OCI-LY3 (cell line): Measurements from ENCODE around the gene RELL1.

ENCODE experiments used
- H2AFZ ChIP-seq: fragments of 200-600, 300-600 bp; shearing (Covaris generic); 2 replicates; pipeline ENCODE4 v1.6.0; 2014; ENCODE audit warnings: antibody characterized with exemption, low read depth, low read length
- H3K27ac ChIP-seq: fragments of 200-600, 300-600 bp; sonication (generic); 2 replicates; pipeline ENCODE4 v1.5.1; 2014; ENCODE audit warnings: mild to moderate bottlenecking, low read length, moderate library complexity, mixed read lengths
- H3K27me3 ChIP-seq: fragments of 200-600, 300-600 bp; sonication (generic); 2 replicates; pipeline ENCODE4 v1.6.1; 2014; ENCODE audit warnings: low read depth, low read length, mixed read lengths
- H3K36me3 ChIP-seq: fragments of 200-600, 300-600 bp; sonication (generic); replicated peaks from 2 replicates; pipeline ENCODE3; 2014; ENCODE audit warnings: low read depth, low read length, mixed read lengths
- H3K4me1 ChIP-seq: fragments of 300-600, 200-600 bp; sonication (generic); 2 replicates; pipeline ENCODE4 v1.6.1; 2014; ENCODE audit warnings: low read length, mixed read lengths
- H3K4me2 ChIP-seq: fragments of 200-600, 300-600 bp; sonication (generic); 2 replicates; pipeline ENCODE4 v1.6.1; 2014; ENCODE audit warnings: low read length, mixed read lengths
- H3K4me3 ChIP-seq: fragments of 300-600, 200-600 bp; sonication (generic); 2 replicates; pipeline ENCODE4 v1.5.1; 2014; ENCODE audit warnings: antibody characterized with exemption, mild to moderate bottlenecking, low read length, moderate library complexity
- H3K79me2 ChIP-seq: fragments of 300-600, 200-600 bp; shearing (Covaris generic); 2 replicates; pipeline ENCODE4 v1.6.1; 2014; ENCODE audit warnings: mild to moderate bottlenecking, low read length, mixed read lengths
- H3K9ac ChIP-seq: fragments of 300-600, 200-600 bp; shearing (Covaris generic); 2 replicates; pipeline ENCODE4 v1.6.0; 2014; ENCODE audit warnings: mild to moderate bottlenecking, low read length, moderate library complexity
- H3K9me3 ChIP-seq: fragments of 200-600, 300-600 bp; shearing (Covaris generic); 2 replicates; pipeline ENCODE4 v1.6.1; 2014; ENCODE audit warnings: low read length, mixed read lengths; ENCODE audit not compliant: insufficient read depth
- H4K20me1 ChIP-seq: fragments of 200-600, 300-600 bp; sonication (generic); 2 replicates; pipeline ENCODE4 v1.6.1; 2016; ENCODE audit warnings: low read length, mixed read lengths; ENCODE audit not compliant: insufficient read depth
- EZH2phosphoT487 ChIP-seq: fragments of 200-600 bp; shearing (Covaris generic); IDR thresholded peaks from 2 replicates; pipeline ENCODE4 v1.6.1; 2018; ENCODE audit warnings: antibody characterized with exemption, mixed run types, low read depth
- TF ChIP-seq, protein P1 (sequence below): fragments of 200-600, 300-600 bp; sonication (generic); IDR thresholded peaks from 2 replicates; pipeline ENCODE4 v1.5.1; 2014; ENCODE audit warnings: antibody characterized with exemption, low read length, low read depth

The RELL1 gene

GRCh38 chr4:37590016-37590415 is 96.2 kb downstream of the RELL1 start:
- TF ChIP-seq EZH2phosphoT487, result no peak
- TF ChIP-seq, protein P1, sequence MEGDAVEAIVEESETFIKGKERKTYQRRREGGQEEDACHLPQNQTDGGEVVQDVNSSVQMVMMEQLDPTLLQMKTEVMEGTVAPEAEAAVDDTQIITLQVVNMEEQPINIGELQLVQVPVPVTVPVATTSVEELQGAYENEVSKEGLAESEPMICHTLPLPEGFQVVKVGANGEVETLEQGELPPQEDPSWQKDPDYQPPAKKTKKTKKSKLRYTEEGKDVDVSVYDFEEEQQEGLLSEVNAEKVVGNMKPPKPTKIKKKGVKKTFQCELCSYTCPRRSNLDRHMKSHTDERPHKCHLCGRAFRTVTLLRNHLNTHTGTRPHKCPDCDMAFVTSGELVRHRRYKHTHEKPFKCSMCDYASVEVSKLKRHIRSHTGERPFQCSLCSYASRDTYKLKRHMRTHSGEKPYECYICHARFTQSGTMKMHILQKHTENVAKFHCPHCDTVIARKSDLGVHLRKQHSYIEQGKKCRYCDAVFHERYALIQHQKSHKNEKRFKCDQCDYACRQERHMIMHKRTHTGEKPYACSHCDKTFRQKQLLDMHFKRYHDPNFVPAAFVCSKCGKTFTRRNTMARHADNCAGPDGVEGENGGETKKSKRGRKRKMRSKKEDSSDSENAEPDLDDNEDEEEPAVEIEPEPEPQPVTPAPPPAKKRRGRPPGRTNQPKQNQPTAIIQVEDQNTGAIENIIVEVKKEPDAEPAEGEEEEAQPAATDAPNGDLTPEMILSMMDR, result no peak

GRCh38 chr4:37588150-37588549 is 98.0 kb downstream of the RELL1 start:
- Histone ChIP-seq H4K20me1 (no peaks in the 10 kb centered on the region), H3K79me2 (no peaks in the 10 kb centered on the region), H3K4me1 (no peaks in the 10 kb centered on the region), H3K4me3 (no peak overlapping the region), H3K4me2 (no peak overlapping the region), H3K9me3 (no peaks in the 10 kb centered on the region), H3K36me3 (no peaks in the 10 kb centered on the region), H3K27ac (no peak overlapping the region), H3K9ac (no peak overlapping the region), H2AFZ (no peak overlapping the region), H3K27me3 (0 out of 2 replicates have a peak, but pooled peaks cover under 1% of the 10 kb centered on the region)
- no peak for TF ChIP-seq EZH2phosphoT487
- TF ChIP-seq, protein P1, result no peak

More at GRCh38 chr4:37590016-37590415, 96.2 kb downstream of the RELL1 start:
- H3K79me2 ChIP-seq, result no peaks in the 10 kb centered on the region
- H3K4me2 ChIP-seq, result no peak overlapping the region
- H3K9me3 ChIP-seq, result no peaks in the 10 kb centered on the region
- no peak overlapping the region for H3K9ac ChIP-seq
- H3K27me3 ChIP-seq, result 0 out of 2 replicates have a peak, but pooled peaks cover 8% of the 10 kb centered on the region
- no peak overlapping the region for H3K27ac ChIP-seq
- H3K36me3 ChIP-seq, result no peaks in the 10 kb centered on the region
- H2AFZ ChIP-seq, result no peak overlapping the region
- H4K20me1 ChIP-seq, result no peaks in the 10 kb centered on the region
- no peak overlapping the region for H3K4me3 ChIP-seq
- no peaks in the 10 kb centered on the region for H3K4me1 ChIP-seq

- H3K9me3 ChIP-seq, result no peaks in the 10 kb centered on the region
- H3K9ac ChIP-seq, result no peak overlapping the region
- TF ChIP-seq, protein P1, result no peak
- TF ChIP-seq EZH2phosphoT487, result no peak
- H3K4me1 ChIP-seq, result no peaks in the 10 kb centered on the region
- H3K4me2 ChIP-seq, result no peak overlapping the region
- no peaks in the 10 kb centered on the region for H3K36me3 ChIP-seq
- H3K79me2 ChIP-seq, result no peaks in the 10 kb centered on the region
- no peak overlapping the region for H3K4me3 ChIP-seq
- H2AFZ ChIP-seq, result no peak overlapping the region
- no peaks in the 10 kb centered on the region for H4K20me1 ChIP-seq
- no peaks in the 10 kb centered on the region for H3K27me3 ChIP-seq
- no peak overlapping the region for H3K27ac ChIP-seq
Measured at GRCh38 chr4:37586194-37586593, 100.0 kb downstream of the RELL1 start.

DNA sequence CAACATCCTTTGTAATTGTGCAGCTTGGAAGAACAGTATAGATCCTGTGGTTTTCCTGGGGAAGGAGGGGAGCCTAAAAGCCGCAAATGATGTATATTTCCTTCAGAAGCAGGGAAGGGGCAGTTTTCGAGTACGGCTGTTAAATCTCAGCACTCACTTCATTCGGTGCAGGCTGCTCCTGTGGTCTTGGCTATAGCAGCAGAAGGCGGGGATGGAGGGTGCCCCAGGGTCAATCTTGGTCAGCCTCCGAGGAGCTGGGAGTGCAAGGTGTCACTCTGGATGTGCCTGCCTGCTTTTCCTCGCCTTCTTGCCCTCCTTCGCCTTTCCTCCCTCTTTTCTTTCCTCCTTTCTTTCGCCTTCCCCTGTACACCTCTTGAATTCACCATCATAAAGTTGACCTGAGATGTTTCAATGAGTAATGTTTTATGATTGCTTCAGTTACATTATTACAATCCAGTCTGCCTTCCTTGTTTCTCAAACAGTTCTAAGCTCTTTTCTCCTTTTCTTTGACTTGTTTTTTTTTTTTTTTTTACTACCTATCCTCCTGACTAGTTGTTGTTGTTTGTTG is 101.6 kb downstream of the RELL1 start:
- Histone ChIP-seq H3K4me1 (no peaks in the 10 kb centered on the region), H3K9me3 (no peaks in the 10 kb centered on the region), H3K4me3 (no peak overlapping the region), H3K79me2 (no peaks in the 10 kb centered on the region), H3K27ac (no peak overlapping the region), H3K36me3 (no peaks in the 10 kb centered on the region), H3K9ac (no peak overlapping the region), H2AFZ (no peak overlapping the region), H3K4me2 (no peak overlapping the region), H3K27me3 (no peaks in the 10 kb centered on the region), H4K20me1 (no peaks in the 10 kb centered on the region)
- TF ChIP-seq EZH2phosphoT487, result no peak
- TF ChIP-seq, protein P1, result no peak
